ENCODE measurements around the gene ARHGAP18.

Gene ARHGAP18

GRCh38 chr6:129709769-129710449 lies at the start of gene ARHGAP18:
Gene ARHGAP18 (minus strand): TSS chr6:129710177. CDS start chr6:129710136, 41 bp downstream.
- peak; percentile 77 for DNase-seq

GRCh38 chr6:129755787-129756186 lies 45.8 kb upstream of the ARHGAP18 start:
- DNase-seq, result no peak

- no peak for DNase-seq
These were observed 44.8 kb upstream of the ARHGAP18 start for GRCh38 chr6:129754750-129755149.

- DNase-seq, result peak; percentile 56
These were observed 43.4 kb upstream of the ARHGAP18 start for GRCh38 chr6:129753422-129753821.

DNA sequence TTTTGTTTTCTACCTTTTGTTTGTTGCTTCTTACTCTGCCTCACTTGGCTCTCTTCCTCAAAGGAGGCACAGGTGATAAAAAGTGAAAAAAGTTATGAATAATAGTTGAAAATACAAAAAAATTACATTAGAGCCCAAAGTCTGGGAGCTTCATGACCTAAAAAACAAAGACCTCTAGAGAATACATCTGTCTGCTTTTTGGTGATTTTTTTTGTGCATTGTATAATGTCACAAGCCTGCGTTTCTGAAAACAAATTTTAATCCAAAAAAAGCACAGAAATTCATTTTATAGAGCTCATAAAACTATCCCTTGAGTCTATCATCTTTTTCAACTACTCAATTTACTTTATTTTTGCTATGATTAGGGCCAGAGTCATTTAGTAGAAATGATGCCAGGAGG lies 41.4 kb upstream of the ARHGAP18 start:
- no peak for DNase-seq

DNA sequence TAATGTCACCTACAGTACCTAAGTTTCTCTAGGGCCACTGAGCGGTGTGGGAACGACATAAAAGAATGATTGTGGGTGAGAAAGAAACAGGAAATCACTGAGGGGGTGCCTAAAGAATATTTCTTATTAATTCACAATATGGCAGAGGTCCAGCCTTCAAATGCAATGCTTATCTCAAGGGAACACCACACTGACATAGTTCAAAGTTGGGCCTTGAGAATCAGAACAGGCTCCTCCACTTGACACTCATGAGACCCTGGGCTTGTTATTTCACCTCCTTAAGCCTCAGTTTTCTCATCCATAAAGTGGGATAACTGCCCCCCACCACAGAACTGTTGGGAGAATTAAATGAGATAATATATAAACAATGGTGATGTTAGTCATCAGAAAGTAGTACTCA lies 40.4 kb upstream of the ARHGAP18 start:
- no peak for DNase-seq

- peak; percentile 69 for DNase-seq
These were observed 39.8 kb upstream of the ARHGAP18 start for GRCh38 chr6:129749749-129750120.

- no peak for DNase-seq
These were observed 39.1 kb upstream of the ARHGAP18 start for GRCh38 chr6:129748901-129749748.

DNA sequence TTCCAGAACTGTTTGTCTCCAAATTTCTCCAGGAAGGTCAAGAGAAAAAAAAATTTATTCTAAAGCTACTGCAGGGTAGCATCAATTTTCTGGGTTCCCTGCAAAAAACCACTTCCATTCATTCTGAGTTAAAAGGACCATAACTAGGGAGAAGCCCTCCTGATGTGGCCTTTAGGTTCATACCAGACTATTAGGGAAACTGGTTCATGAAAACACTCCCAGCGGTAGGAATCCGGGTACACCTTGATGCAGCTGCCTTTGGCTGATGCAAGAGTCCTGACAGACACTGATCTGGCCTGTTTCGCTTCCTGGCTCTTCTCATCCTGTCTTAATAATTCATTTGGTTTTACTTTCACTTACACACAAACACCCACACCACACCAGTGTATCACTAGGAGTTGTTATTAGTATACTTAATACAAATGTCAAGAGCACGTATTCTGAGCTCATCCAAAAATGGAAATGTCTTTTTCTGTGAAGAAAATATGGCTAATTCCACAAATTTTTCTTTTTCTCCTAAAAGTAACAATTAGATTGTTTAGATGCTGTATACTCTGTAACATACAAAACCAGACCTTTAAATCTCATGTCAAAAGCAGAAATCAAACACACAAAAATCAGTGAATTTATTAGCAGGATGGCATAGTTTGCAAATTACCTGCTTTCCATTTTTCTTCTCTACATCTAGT lies 38.4 kb upstream of the ARHGAP18 start:
- no peak for DNase-seq

DNA sequence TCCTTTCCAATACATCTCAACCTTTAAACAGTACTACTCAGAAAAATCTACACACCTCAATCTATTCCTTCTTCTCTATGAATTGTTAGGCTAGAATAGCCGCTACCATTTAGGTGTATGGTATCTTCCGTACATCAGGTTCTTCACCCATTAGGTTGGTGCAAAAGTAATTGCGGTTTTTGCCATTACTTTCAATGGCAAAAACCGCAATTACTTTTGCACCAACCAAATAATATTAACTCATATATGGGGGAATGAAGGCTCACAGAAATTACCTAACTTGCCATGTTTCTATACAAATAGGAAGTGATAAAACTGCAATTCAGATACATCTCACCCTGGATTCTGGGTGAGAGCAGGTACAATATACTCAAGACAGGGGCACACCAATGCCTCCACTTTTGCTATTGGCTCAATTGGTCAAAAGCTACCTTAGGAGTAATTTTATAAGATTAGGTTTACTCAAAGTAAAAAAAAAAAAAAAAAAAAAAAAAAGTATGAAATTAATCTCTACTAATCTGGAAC lies 37.7 kb upstream of the ARHGAP18 start:
- no peak for DNase-seq

DNA sequence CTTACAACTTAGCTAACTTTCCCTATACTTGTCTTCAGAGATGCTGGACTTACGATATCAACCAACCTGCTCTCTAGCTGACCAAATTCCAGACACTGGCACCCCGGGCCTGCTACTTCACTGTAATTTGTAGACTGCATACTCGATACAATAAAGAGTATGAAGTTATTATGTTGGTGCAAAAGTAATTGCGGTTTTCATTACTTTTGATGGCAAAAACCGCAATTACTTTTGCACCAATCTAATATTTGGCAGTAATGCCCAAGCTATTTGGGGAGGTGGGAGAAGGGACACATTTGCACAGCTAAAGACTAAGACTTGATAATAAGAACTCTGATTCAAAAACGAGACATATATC lies 34.9 kb upstream of the ARHGAP18 start:
- DNase-seq, result no peak

- DNase-seq, result no peak
These were observed 34.4 kb upstream of the ARHGAP18 start for GRCh38 chr6:129744201-129744879.

DNA sequence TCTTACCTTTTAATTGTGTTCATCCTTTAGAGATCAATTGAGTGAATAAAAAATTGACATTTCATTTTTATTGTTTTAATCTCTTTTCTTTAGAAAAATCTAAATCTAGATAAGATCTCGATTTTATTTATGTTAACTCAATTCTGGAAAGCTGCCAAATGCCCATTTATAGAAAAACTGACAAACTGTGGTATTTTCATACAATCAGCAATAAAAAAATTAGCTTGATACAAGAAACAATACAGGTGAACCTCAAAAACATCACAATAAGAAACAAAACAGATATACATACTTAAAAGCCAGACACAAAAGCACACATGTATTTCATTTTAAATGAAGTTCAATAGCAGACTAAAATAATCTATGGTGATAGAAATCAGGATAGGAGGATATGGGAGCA lies 30.0 kb upstream of the ARHGAP18 start:
- DNase-seq, result no peak

- no peak for DNase-seq
These were observed 26.1 kb upstream of the ARHGAP18 start for GRCh38 chr6:129736105-129736504.

GRCh38 chr6:129733290-129733689 lies 23.3 kb upstream of the ARHGAP18 start:
- no peak for DNase-seq

GRCh38 chr6:129732542-129732941 lies 22.6 kb upstream of the ARHGAP18 start:
- DNase-seq, result no peak

GRCh38 chr6:129732034-129732433 lies 22.1 kb upstream of the ARHGAP18 start:
- no peak for DNase-seq

DNA sequence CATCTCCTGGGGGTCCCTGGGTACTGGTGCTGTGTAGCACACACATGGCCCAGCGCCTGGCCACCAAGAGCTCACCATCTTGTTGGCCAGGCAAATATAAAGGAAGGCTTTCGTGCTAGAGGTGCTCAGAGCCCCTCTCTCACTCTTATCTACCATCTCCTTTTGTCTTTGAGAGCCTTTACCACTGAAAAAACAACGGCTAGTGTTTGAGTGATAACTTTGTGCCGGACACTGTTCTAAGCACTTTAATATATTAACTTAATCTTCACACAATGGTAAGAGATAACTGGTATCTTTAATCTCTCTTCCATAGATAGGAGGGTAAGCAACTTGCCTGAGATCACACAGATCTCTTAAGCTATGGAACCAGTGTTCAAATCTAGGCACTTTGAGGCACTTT lies 21.5 kb upstream of the ARHGAP18 start:
- no peak for DNase-seq

DNA sequence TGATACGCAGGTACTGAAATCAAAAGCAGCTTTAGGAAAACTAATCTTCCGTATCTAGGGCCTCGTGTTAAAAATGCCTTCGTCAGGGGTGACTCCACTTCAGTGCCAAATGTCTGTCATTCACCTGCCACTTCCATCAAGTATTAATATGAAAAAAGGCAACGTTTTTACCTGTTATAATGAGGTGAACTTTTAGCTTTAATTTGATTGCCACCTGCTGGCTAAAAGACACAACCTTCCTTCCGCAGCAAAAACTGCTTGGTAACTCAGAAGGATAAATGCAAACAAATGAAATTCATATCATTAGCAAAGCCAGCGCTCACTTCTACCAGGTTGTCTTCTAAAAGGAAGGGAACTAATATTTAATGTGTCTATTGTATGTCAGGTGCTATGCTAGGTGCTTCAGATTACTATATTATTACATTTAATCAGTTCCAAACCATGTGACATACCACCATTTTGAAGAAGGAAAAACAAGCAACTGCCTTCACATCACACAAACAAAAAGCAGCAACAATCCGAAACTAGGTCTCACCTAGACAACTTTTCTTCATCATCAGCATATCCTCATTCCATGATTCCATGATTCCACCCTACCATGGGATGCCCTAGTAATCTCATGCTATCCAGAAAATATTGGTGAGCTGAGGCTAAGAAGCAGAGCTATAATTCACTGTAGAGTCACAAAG lies 20.6 kb upstream of the ARHGAP18 start:
- DNase-seq, result peak; percentile 33

GRCh38 chr6:129726650-129727049 lies 16.7 kb upstream of the ARHGAP18 start:
- DNase-seq, result no peak

- no peak for DNase-seq
These were observed 15.4 kb upstream of the ARHGAP18 start for GRCh38 chr6:129725341-129725740.

GRCh38 chr6:129719692-129720091 lies 9.7 kb upstream of the ARHGAP18 start:
- DNase-seq, result peak; percentile 34
